Middle frontal gyrus (tissue), 1 donor: ENCODE data around the gene CDKN1B.
A peak's percentile ranks its signal among the peaks of the same experiment; 100 is the strongest.
"Not testable (repeated sequence)": the region's sequence is repeated elsewhere in the genome, so short reads cannot be mapped to it uniquely, and the experiment has no call there.

Experiments
- DNase-seq: peaks from one replicate; pipeline ENCODE4 v3.0.0-alpha.2; 2015; ENCODE audit warnings: low spot score; ENCODE audit errors: extremely low spot score

CDKN1B gene

DNA sequence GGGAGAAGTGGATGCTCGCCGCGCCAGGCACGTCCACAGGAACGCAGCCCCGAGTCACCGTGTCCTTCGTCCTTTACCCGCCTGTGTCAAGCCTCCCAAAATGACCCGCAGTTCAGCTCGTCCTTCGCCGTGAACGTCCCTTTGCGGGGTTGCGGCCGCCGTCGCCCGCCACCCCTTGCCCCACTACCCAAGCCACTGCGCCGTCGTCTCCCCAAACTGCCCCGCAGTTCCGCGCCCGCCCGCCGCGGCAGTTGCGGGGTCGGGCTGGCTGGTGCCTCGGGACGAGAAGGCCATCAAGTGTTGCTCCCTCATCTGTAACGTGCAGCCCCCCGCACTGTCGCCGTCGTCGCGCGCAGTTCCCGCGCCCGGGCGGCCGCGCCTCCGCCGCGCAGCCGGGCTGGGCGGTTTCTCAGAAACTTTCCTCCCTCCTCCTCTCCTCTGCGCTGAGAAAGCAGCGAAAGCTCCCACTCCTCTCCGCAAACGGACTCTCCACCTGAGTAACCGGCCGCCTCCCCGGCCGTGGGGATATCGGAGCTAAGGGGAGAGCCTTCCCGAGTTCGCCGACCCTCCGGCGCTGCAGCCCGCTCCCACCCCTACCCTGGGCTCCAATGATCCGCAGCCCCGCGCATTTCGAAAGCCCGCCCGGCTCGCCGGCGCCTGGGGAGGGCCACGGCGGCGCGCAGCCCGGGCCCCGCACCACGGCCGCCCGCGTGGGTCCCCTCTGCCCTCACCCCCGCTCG is 6.7 kb downstream of the CDKN1B start:
- no peak for DNase-seq

- DNase-seq = no peak
Measured at GRCh38 chr12:12724421-12725085, 7.4 kb downstream of the CDKN1B start.

DNA sequence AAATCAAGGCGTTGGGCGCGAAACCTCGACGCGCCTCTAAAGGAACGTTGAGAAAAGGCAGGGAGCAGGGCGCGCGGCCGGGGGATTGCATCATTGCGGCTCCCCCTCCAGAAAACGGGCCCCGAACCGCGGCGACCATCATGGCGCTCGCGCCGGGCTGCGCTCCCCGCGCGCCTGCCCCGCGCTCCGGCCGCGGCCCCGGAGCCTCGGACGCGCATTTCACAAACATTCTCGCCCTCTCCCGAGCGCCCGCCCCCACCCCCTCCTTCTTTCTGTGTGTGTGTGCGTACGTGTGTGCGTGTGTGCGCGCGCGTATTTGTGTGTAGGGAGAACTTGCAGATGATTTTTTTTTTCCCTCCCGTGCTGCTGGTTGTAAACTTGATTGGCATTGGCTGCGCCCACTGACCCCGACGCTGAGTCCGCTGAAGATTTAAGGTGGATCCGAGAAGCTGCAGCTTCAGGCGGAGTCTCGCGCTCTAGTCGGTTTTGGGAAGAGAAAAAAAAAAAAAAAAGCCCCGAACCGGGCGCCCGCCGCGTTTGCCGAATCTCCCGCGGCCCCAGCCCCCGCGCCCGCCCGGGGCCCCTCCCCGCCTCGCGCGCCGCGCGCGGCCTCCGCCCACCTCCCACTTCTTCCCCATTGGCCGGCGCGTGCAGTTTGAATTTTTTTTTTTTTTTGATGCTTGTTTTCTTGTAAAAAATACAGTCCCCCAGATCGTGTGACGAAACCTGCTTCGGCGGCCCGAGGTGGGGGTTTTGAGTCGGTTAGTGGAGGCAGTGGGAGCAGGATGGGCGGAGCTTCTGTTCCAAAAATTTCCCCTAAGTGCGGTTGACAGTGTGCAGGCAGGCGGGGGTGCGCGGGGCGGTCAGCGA is 8.2 kb downstream of the CDKN1B start:
- DNase-seq = peak; percentile 92

DNA sequence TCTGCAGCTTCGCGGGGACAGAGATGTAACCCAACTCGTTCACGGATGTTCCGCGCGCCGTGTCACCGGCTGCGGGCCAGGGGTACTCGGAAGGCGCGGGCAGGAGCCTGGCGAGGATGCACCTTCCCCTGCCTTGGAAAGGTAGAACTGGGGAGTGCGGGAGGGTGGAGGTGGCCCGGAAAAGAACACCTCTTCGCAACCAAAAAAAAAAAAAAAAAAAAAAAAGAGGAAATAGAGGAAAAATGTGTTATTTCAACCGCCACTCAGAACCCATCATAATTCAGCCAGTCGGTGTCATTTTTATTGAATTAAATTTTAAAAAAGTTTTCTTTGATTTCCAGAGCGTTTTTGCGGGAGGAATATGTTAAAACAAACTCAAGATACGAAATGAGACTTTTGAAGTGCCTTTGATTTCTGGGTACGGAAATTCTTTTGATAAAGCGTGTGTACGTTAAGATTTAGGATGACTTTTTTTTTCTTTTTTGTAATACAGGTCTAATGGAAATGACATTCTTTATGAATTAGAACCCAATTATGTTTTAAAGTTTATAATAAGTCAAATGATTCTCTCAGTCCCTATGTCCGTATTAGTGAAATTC is 8.9 kb downstream of the CDKN1B start:
- no peak for DNase-seq

DNA sequence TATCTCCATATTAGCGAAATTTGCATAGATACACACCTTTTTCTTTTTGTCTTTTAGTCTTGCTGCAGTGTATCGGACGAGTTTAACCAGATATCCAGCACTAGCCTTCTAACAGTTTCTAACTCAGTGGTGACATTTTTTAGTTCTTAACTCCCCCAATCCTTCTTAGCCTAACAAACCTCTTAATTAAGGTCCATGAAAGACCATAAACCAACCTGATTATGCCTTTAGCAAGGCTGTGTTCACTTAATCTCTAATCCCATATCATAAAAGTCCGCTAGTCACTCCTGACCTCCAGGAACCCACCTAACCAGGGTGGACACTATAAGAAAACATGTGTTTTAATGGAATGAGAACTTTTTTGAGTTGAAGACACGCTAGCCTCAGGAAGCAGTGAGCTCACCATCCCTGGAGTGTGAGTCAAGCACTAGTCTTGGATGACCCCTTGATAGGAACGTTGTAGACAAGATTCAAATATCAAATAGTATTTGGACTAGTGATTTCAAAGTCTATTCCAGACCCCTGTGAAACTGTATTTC is 9.5 kb downstream of the CDKN1B start:
- no peak for DNase-seq

GRCh38 chr12:12731178-12731577 is 14.0 kb downstream of the CDKN1B start:
- DNase-seq = no peak

DNA sequence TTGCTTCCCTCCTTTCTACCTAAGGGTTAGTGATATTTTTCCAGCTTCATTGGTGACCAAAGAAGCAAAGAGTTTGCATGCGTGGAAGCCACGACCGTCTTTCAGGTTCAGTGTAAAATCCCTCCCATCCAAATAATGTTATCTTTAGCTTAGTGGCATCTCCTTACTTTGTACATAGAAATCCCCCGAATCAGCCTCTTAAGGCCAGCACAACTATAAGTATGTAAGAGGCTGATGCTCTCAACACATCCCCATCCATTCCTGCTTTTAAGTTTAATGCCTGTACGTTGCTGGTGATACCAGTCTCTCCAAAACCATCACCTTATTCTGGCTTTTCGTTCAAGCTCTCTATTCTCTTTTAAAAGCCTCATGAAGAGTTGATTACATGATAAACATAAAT is 14.6 kb downstream of the CDKN1B start:
- DNase-seq = no peak

- DNase-seq = no peak
Measured at GRCh38 chr12:12733118-12733517, 15.9 kb downstream of the CDKN1B start.

GRCh38 chr12:12734054-12734453 is 16.9 kb downstream of the CDKN1B start:
- no peak for DNase-seq

GRCh38 chr12:12734561-12735071 is 17.4 kb downstream of the CDKN1B start:
- no peak for DNase-seq

- DNase-seq = no peak
Measured at GRCh38 chr12:12735301-12735700, 18.1 kb downstream of the CDKN1B start.

GRCh38 chr12:12736759-12737676 is 19.9 kb downstream of the CDKN1B start:
- no peak for DNase-seq

- DNase-seq = not testable (repeated sequence)
Measured at GRCh38 chr12:12738152-12738551, 21.0 kb downstream of the CDKN1B start.

- DNase-seq = no peak
Measured at GRCh38 chr12:12741660-12742059, 24.5 kb downstream of the CDKN1B start.

GRCh38 chr12:12744546-12745305 is 27.6 kb downstream of the CDKN1B start:
- no peak for DNase-seq

GRCh38 chr12:12745576-12746211 is 28.5 kb downstream of the CDKN1B start:
- no peak for DNase-seq

GRCh38 chr12:12747278-12747677 is 30.1 kb downstream of the CDKN1B start:
- DNase-seq = no peak

GRCh38 chr12:12748044-12748443 is 30.9 kb downstream of the CDKN1B start:
- no peak for DNase-seq

GRCh38 chr12:12749433-12749832 is 32.3 kb downstream of the CDKN1B start:
- DNase-seq = no peak
